K562 (cell line): Measurements from ENCODE around the gene AMPD3. TPM values are rescaled to one million over a fixed set of nuclear protein-coding genes. Genes with fewer than 3 reads are reported as not detected.
A peak's percentile ranks its signal among the peaks of the same experiment; 100 is the strongest.

Source experiments
- ATAC-seq: fragments of 200-7000 bp; cut with Tn5 transposase; 3 replicates; pipeline ENCODE4 v1.9.1; 2020; ENCODE audit warnings: moderate library complexity
- BruUV-seq: library from RNA; stranded (reverse); fragments of 400-500 nt; replicated peaks from 2 replicates; lab custom pipeline; 2021; lab: Mats Ljungman, UMichigan
- CTCF ChIA-PET: fragments of 300-600 bp; formaldehyde crosslinking; extraction: SDS; loops from one replicate; lab custom pipeline; 2021; ENCODE audit warnings: low intra/inter-chr PET ratio; lab: Yijun Ruan, JAX
- POLR2A ChIA-PET: fragments of 300-600, 350-650 bp; sonication (Branson Sonifier 250); formaldehyde crosslinking; extraction: SDS; loops from one replicate; lab custom pipeline; 2021; ENCODE audit warnings: antibody characterized with exemption, inconsistent platforms; lab: Yijun Ruan, JAX
- DNase-seq, 4 experiments: peaks; one replicate each; pipeline versions ENCODE4 v3.0.0 to v3.0.0-alpha.2; 2011 to 2018; ENCODE audit warnings: low spot score in 3 of 4, mixed read lengths in 3 of 4; ENCODE audit errors: extremely low read depth in 1 of 4
- FAIRE-seq: peaks from 2 replicates; lab custom pipeline; 2011; peaks lifted over from hg19 to GRCh38; lab: Jason Lieb, UNC
- H2AFZ ChIP-seq: 2 replicates; pipeline ENCODE4 v1.6.0; 2011; ENCODE audit warnings: low read depth, low read length, control low read depth, inconsistent platforms
- H3K27ac ChIP-seq: fragments of 200-600 bp; 3 replicates; pipeline ENCODE4 v1.8.0; 2011; ENCODE audit warnings: low read depth, mild to moderate bottlenecking, control low read depth, inconsistent platforms, low read length, moderate library complexity, mixed read lengths; ENCODE audit errors: extremely low read depth
- H3K27me3 ChIP-seq, 2 experiments: fragments of 300-600 bp in 1 of 2; 2 replicates in 1 of 2; 3 replicates in 1 of 2; pipeline versions ENCODE4 v1.6.0 to v1.8.0; 2011; ENCODE audit warnings: inconsistent platforms in 2 of 2, low read length in 2 of 2, mild to moderate bottlenecking in 1 of 2, mixed read lengths in 1 of 2, moderate library complexity in 1 of 2; ENCODE audit not compliant: control insufficient read depth in 2 of 2, insufficient read depth in 2 of 2
- H3K36me3 ChIP-seq: fragments of 300-600 bp; 3 replicates; pipeline ENCODE4 v1.8.0; 2011; ENCODE audit warnings: mild to moderate bottlenecking, low read length, inconsistent platforms; ENCODE audit not compliant: control insufficient read depth, insufficient read depth
- H3K4me1 ChIP-seq, 2 experiments: fragments of 200-600 bp in 1 of 2; replicated peaks in 1 of 2; 2 replicates in 1 of 2; 3 replicates in 1 of 2; pipeline versions ENCODE4 v1.5.1 to v1.8.0; 2011; ENCODE audit warnings: inconsistent platforms in 2 of 2, low read length in 2 of 2, mild to moderate bottlenecking in 1 of 2, mixed read lengths in 1 of 2, moderate library complexity in 1 of 2; ENCODE audit not compliant: control insufficient read depth in 2 of 2, insufficient read depth in 2 of 2
- H3K4me2 ChIP-seq: 2 replicates; pipeline ENCODE4 v1.6.1; 2011; ENCODE audit warnings: low read length, control low read depth, inconsistent platforms, mixed read lengths; ENCODE audit not compliant: insufficient read depth
- H3K4me3 ChIP-seq: fragments of 200-600 bp; sonication (generic), shearing (Covaris generic); 2 replicates; pipeline ENCODE4 v1.5.1; 2016; ENCODE audit warnings: control low read depth, inconsistent platforms
- H3K79me2 ChIP-seq: fragments of 200-600 bp; 3 replicates; pipeline ENCODE4 v1.8.0; 2011; ENCODE audit warnings: low read length, inconsistent platforms; ENCODE audit not compliant: control insufficient read depth, insufficient read depth
- H3K9ac ChIP-seq, 2 experiments: 2 replicates each; pipeline versions ENCODE4 v1.6.0 to v1.6.1; 2011; ENCODE audit warnings: low read depth in 2 of 2, low read length in 2 of 2, control low read depth in 1 of 2, inconsistent platforms in 1 of 2, mild to moderate bottlenecking in 1 of 2, mixed read lengths in 1 of 2; ENCODE audit not compliant: insufficient read depth in 1 of 2
- H3K9me1 ChIP-seq: one replicate; pipeline ENCODE4 v1.6.0; 2011; ENCODE audit warnings: inconsistent platforms, mild to moderate bottlenecking, low read length, moderate library complexity; ENCODE audit not compliant: control insufficient read depth, insufficient read depth
- H3K9me3 ChIP-seq: replicated peaks from 2 replicates; pipeline ENCODE4 v1.5.1; 2011; ENCODE audit warnings: low read depth, low read length, inconsistent platforms; ENCODE audit not compliant: control insufficient read depth, insufficient read depth
- H4K20me1 ChIP-seq: replicated peaks from 2 replicates; pipeline ENCODE4 v1.6.1; 2011; ENCODE audit warnings: low read length, inconsistent platforms, mixed read lengths; ENCODE audit not compliant: control insufficient read depth, insufficient read depth
- C11orf30 ChIP-seq: fragments of 450-650 bp; IDR thresholded peaks from 2 replicates; pipeline ENCODE4 v1.6.1; 2016; ENCODE audit warnings: low read depth, mild to moderate bottlenecking
- ZFP1 ChIP-seq: fragments of 450-650 bp; formaldehyde crosslinking; IDR thresholded peaks from 2 replicates; pipeline ENCODE4 v1.4.0; 2020; ENCODE audit warnings: mild to moderate bottlenecking, mixed read lengths
- ZNF316 ChIP-seq: fragments of 450-650 bp; IDR thresholded peaks from 2 replicates; pipeline ENCODE4 v1.6.1; 2016
- in situ Hi-C: fragments of 300-500 bp; cut with MboI; formaldehyde crosslinking; loops from 4 replicates; pipeline ENCODE4 v1.15.0; 2018; ENCODE audit warnings: inconsistent platforms, mixed read lengths
- intact Hi-C: fragments of 100-400 bp; cut with micrococcal nuclease; formaldehyde crosslinking; loops from 2 replicates; pipeline ENCODE4 v1.14.2; 2022
- polyA plus RNA-seq, 8 experiments: library from polyadenylated mRNA; depleted of rRNA in 4 of 8; stranded (reverse) in 5 of 8; unstranded in 3 of 8; fragments of >200 nt; fragmentation: Nextera tagmentation in 2 of 8; fragmentation: Illumina TruSeq in 1 of 8; extraction: Ambion mirVana in 2 of 8; extraction: Trizol in 1 of 8; gene quantifications; 2 replicates each; pipeline versions ENCODE4 v1.2.1 to v1.2.3, GENCODE V29; 2011 to 2014; ENCODE audit warnings: inconsistent platforms in 1 of 8, missing spikeins in 1 of 8
- total RNA-seq, 7 experiments: library from RNA; depleted of rRNA in 6 of 7; stranded (reverse); fragments of >200 nt in 6 of 7; fragmentation: Illumina TruSeq in 2 of 7; extraction: Trizol in 2 of 7; gene quantifications; 2 replicates each; pipeline versions ENCODE4 v1.2.1 to v1.2.3, GENCODE V29; 2011 to 2021; ENCODE audit warnings: low replicate concordance in 1 of 7
- TF ChIP-seq, protein P1 (sequence below), 2 experiments: IDR thresholded peaks; 2 replicates each; pipeline ENCODE4 v1.6.1; 2012; ENCODE audit warnings: improper control_type of control experiment in 2 of 2, low read depth in 2 of 2, low read length in 2 of 2, borderline replicate concordance in 1 of 2

Gene AMPD3
- total and polyA plus RNA-seq, 9 of the 15 experiments (the other 6 are each of a cell fraction or from before 2014, with no cell fraction given), result 4.4 to 23.6 (median 11.2) TPM

DNA sequence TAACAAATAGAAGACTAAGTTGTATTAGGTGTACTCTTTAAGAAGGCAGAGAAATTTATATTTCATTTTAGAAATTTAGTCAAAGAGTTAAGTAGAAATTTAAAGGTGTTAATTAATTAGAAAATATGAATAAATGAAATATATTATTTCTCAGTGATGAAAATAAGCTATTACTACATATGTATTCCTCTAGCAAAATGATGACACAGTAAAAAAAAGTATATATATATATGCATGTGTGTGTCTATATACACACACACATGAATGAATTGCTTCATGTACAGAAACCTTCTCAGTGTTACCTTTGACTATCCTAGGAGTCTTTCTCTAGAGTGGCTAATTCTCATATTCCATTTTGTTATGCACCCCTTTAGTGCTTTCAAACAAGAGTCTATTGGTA is 78.3 kb downstream of the AMPD3 start:
- intact Hi-C loops (no loop called here), in situ Hi-C loops (no loop called here)
- H3K27me3 ChIP-seq, result no peaks in the 10 kb centered on the region
- DNase-seq (no peak), FAIRE-seq (no peak), ATAC-seq (no peak)
- H3K4me3 ChIP-seq, result no peak overlapping the region
- BruUV-seq, result no TSS peak
- H3K4me1 ChIP-seq, result peaks cover 0 to 6% of the 10 kb centered on the region in 2 experiments; a peak in 2 of 5 replicates
- TF ChIP-seq C11orf30, result peak; percentile 60; the same call in 1 of the 2 replicates
- no peak for TF ChIP-seq ZFP1 (CRISPR knock-in tag)
- TF ChIP-seq, protein P1, sequence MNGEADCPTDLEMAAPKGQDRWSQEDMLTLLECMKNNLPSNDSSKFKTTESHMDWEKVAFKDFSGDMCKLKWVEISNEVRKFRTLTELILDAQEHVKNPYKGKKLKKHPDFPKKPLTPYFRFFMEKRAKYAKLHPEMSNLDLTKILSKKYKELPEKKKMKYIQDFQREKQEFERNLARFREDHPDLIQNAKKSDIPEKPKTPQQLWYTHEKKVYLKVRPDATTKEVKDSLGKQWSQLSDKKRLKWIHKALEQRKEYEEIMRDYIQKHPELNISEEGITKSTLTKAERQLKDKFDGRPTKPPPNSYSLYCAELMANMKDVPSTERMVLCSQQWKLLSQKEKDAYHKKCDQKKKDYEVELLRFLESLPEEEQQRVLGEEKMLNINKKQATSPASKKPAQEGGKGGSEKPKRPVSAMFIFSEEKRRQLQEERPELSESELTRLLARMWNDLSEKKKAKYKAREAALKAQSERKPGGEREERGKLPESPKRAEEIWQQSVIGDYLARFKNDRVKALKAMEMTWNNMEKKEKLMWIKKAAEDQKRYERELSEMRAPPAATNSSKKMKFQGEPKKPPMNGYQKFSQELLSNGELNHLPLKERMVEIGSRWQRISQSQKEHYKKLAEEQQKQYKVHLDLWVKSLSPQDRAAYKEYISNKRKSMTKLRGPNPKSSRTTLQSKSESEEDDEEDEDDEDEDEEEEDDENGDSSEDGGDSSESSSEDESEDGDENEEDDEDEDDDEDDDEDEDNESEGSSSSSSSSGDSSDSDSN (IDR thresholded peaks at IDR 0.05; ENCODE audit: borderline replicate concordance in 1 of 2, low read depth in 2 of 2, low read length in 2 of 2), result no peak
- TF ChIP-seq ZNF316, result peak; percentile 76
- H3K9me1 ChIP-seq, result no peaks in the 10 kb centered on the region
- POLR2A ChIA-PET, result interaction anchor here (0.5 to 3.1 kb wide), 5 partner anchors 13 to 387 kb away, joined by 3 to 12 read pairs (median 3); no protein-coding TSS in a partner anchor
- no peak overlapping the region for H3K9ac ChIP-seq
- no peak overlapping the region for H3K27ac ChIP-seq
- H2AFZ ChIP-seq, result no peak overlapping the region
- no peaks in the 10 kb centered on the region for H3K79me2 ChIP-seq
- no peaks in the 10 kb centered on the region for H3K9me3 ChIP-seq
- H3K4me2 ChIP-seq, result no peak overlapping the region
- CTCF ChIA-PET, result no interaction called here
- peaks cover 38% of the 10 kb centered on the region for H3K36me3 ChIP-seq
- H4K20me1 ChIP-seq, result no peaks in the 10 kb centered on the region
